A673 (cell line): ENCODE measurements around the gene LRIG3. TPM values are rescaled to one million over a fixed set of nuclear protein-coding genes. Genes with fewer than 3 reads are reported as not detected.

Experiments
- BruUV-seq: library from RNA; stranded (reverse); fragments of 400-500 nt; replicated peaks from 2 replicates; lab custom pipeline; 2021; lab: Mats Ljungman, UMichigan
- CTCF ChIA-PET: fragments of 300-600 bp; sonication (Branson Sonifier 250); formaldehyde crosslinking; loops from one replicate; lab custom pipeline; 2022; ENCODE audit warnings: antibody characterized with exemption; lab: Charles Lee
- POLR2A ChIA-PET: fragments of 300-600 bp; sonication (Branson Sonifier 250); formaldehyde crosslinking; loops from one replicate; lab custom pipeline; 2022; ENCODE audit warnings: antibody characterized with exemption; ENCODE audit not compliant: low non-redundant PET; lab: Charles Lee
- DNase-seq: peaks from one replicate; pipeline ENCODE4 v3.0.0-alpha.2; 2015; ENCODE audit warnings: low spot score
- H3K27ac ChIP-seq: fragments of 200-600 bp; sonication (generic); 2 replicates; pipeline ENCODE4 v1.5.1; 2016; ENCODE audit warnings: mixed run types, low read depth, mild to moderate bottlenecking, mixed read lengths, antibody characterized with exemption, low read length; ENCODE audit not compliant: poor library complexity, severe bottlenecking
- H3K27me3 ChIP-seq: fragments of 200-600 bp; sonication (generic); replicated peaks from 2 replicates; pipeline ENCODE4 v1.6.1; 2017; ENCODE audit warnings: mixed run types, low read depth, mild to moderate bottlenecking, mixed read lengths, antibody characterized with exemption, low read length; ENCODE audit not compliant: insufficient read depth, poor library complexity
- H3K36me3 ChIP-seq: fragments of 200-600 bp; sonication (generic); 2 replicates; pipeline ENCODE4 v1.6.1; 2016; ENCODE audit warnings: mixed run types, mild to moderate bottlenecking, mixed read lengths, antibody characterized with exemption, low read length; ENCODE audit not compliant: insufficient read depth, poor library complexity, severe bottlenecking
- H3K4me1 ChIP-seq: fragments of 200-600 bp; sonication (generic); 2 replicates; pipeline ENCODE4 v1.6.1; 2017; ENCODE audit warnings: mixed run types, mild to moderate bottlenecking, mixed read lengths, antibody characterized with exemption, low read length; ENCODE audit not compliant: insufficient read depth, poor library complexity, severe bottlenecking
- H3K4me3 ChIP-seq: fragments of 200-600 bp; sonication (generic); 2 replicates; pipeline ENCODE4 v1.5.1; 2016; ENCODE audit warnings: low read depth, mixed run types, mild to moderate bottlenecking, mixed read lengths, low read length; ENCODE audit not compliant: poor library complexity, severe bottlenecking
- H3K9me3 ChIP-seq: fragments of 200-600 bp; sonication (generic); 2 replicates; pipeline ENCODE4 v1.6.1; 2016; ENCODE audit warnings: mixed run types, low read depth, mild to moderate bottlenecking, mixed read lengths, antibody characterized with exemption, low read length; ENCODE audit not compliant: poor library complexity, severe bottlenecking
- EZH2 ChIP-seq: fragments of 200-600 bp; sonication (generic); IDR thresholded peaks from 2 replicates; pipeline ENCODE4 v1.6.1; 2017; ENCODE audit warnings: borderline replicate concordance, low read depth, mild to moderate bottlenecking, mixed read lengths, antibody characterized with exemption, low read length; ENCODE audit not compliant: poor library complexity, severe bottlenecking
- intact Hi-C: fragments of 100-400 bp; cut with micrococcal nuclease; formaldehyde crosslinking; loops from one replicate; pipeline ENCODE4 v1.10.0; 2022; ENCODE audit not compliant: unreplicated experiment
- total RNA-seq: library from RNA; stranded (reverse); gene quantifications from 2 replicates; pipeline ENCODE4 v1.2.3, GENCODE V29; 2021
- TF ChIP-seq, protein P1 (sequence below): fragments of 300-800, 200-600 bp; sonication (generic); conservative IDR thresholded peaks from 2 replicates; pipeline ENCODE4 v1.5.1; 2017; ENCODE audit warnings: low read depth, mild to moderate bottlenecking, antibody characterized with exemption, low read length, moderate library complexity, mixed read lengths

The LRIG3 gene
- total RNA-seq, 1 experiment from 2014 or later = 13.4 TPM

DNA sequence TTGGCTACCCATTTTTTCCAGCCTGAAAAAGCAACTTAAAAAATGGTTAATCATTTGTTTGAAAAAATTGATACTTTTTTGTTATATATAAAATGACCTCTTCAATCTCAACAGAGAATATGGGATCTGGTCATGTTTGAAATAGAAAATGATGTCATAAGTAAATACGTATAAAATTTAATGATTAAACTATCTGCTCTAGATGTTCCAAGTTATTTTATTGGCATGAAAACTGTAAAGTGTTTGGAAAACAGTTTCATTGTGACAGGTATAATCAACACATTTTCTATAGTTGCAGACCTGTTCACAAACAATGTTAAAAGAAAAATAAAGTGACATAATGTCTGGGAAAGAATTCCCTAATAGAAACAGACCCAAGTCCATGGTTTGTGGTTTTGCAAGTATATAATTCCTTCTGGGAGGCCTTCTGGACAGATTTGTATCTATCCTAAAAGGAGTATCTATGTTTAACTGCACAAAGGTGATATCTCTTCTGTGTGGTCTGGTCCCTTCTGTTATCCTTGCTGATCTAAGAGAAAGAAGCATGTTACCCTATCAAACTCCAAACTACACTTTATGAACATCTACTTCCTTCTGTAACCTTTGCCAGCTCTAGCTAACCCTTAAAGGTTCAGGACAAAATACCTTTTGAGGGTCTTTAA lies 39.5 kb upstream of the LRIG3 start:
- TF ChIP-seq, protein P1, sequence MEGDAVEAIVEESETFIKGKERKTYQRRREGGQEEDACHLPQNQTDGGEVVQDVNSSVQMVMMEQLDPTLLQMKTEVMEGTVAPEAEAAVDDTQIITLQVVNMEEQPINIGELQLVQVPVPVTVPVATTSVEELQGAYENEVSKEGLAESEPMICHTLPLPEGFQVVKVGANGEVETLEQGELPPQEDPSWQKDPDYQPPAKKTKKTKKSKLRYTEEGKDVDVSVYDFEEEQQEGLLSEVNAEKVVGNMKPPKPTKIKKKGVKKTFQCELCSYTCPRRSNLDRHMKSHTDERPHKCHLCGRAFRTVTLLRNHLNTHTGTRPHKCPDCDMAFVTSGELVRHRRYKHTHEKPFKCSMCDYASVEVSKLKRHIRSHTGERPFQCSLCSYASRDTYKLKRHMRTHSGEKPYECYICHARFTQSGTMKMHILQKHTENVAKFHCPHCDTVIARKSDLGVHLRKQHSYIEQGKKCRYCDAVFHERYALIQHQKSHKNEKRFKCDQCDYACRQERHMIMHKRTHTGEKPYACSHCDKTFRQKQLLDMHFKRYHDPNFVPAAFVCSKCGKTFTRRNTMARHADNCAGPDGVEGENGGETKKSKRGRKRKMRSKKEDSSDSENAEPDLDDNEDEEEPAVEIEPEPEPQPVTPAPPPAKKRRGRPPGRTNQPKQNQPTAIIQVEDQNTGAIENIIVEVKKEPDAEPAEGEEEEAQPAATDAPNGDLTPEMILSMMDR = no peak
- no peak for TF ChIP-seq EZH2
- no peak overlapping the region for H3K27ac ChIP-seq
- no peaks in the 10 kb centered on the region for H3K4me1 ChIP-seq
- H3K27me3 ChIP-seq = no peaks in the 10 kb centered on the region
- no TSS peak for BruUV-seq
- no peak overlapping the region for H3K4me3 ChIP-seq
- intact Hi-C loops = no loop called here
- no peaks in the 10 kb centered on the region for H3K9me3 ChIP-seq
- no peaks in the 10 kb centered on the region for H3K36me3 ChIP-seq
- DNase-seq = no peak
- ChIA-PET POLR2A (no interaction called here), CTCF (no interaction called here)

DNA sequence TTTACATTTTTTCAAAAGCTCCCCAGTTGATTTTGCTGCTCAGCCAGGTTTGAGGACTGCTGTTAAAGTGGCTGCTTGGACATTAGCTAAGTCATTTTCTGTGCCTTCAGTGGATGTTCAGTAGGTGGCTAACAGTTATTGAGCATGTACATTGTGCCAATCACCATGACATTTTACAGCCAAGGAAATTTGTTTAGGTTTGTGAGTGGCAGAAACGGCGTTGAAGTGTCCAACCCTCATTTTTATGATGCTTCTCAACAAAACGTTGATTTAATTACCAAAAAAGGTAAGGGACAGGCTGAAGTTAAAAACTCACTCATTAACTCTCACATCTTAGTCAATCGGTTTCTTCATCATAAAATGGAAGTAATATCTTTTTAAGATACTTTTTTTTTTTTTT lies 37.0 kb upstream of the LRIG3 start:
- intact Hi-C loops = no loop called here
- ChIA-PET CTCF (no interaction called here), POLR2A (no interaction called here)

DNA sequence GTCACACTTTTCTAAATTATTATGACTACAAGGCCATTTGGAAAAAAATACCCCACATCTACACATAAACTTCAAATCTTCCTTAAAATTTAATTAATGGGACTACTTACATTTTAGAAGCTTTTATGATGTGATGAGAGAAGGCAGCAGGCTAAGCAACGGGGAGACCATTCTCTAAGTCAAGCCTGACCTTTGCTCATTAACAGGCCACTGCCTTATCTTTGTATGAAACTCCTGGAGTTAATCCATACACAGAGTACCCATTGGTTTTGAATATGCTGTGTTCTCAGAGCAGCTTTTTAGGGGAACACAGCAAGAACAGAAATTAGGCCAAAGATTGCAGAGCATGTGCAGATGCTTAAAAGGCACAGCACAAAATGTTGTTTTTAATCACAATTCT lies 35.5 kb upstream of the LRIG3 start:
- Histone ChIP-seq H3K4me3 (no peak overlapping the region), H3K27ac (no peak overlapping the region), H3K4me1 (no peaks in the 10 kb centered on the region), H3K9me3 (no peaks in the 10 kb centered on the region), H3K27me3 (no peaks in the 10 kb centered on the region), H3K36me3 (no peaks in the 10 kb centered on the region)
- ChIA-PET CTCF (no interaction called here), POLR2A (no interaction called here)
- TF ChIP-seq EZH2 = no peak
- TF ChIP-seq, protein P1 = no peak
- no TSS peak for BruUV-seq
- intact Hi-C loops = no loop called here
- DNase-seq = no peak

More for the DNA sequence above, 37.0 kb upstream of the LRIG3 start:
- DNase-seq = no peak
- Histone ChIP-seq H3K9me3 (no peaks in the 10 kb centered on the region), H3K27me3 (no peaks in the 10 kb centered on the region), H3K4me1 (no peaks in the 10 kb centered on the region), H3K27ac (no peak overlapping the region), H3K4me3 (no peak overlapping the region), H3K36me3 (no peaks in the 10 kb centered on the region)
- TF ChIP-seq, protein P1 = no peak
- TF ChIP-seq EZH2 = no peak
- no TSS peak for BruUV-seq
